GM06990 (cell line): ENCODE measurements around the gene PTPRO.

ENCODE experiments used
- DNase-seq: peaks from one replicate; pipeline ENCODE4 v3.0.0-alpha.2; 2011; ENCODE audit not compliant: insufficient read length; ENCODE audit errors: extremely low read depth
- H3K27me3 ChIP-seq: replicated peaks from 2 replicates; pipeline ENCODE4 v1.6.0; 2011; ENCODE audit warnings: low read length; ENCODE audit not compliant: control insufficient read depth, insufficient read depth
- H3K36me3 ChIP-seq: 2 replicates; pipeline ENCODE4 v1.5.1; 2011; ENCODE audit warnings: low read length; ENCODE audit not compliant: control insufficient read depth, insufficient read depth
- H3K4me3 ChIP-seq: replicated peaks from 2 replicates; pipeline ENCODE4 v1.5.1; 2011; ENCODE audit warnings: low read depth, mild to moderate bottlenecking, control low read depth, low read length
- CTCF ChIP-seq: IDR thresholded peaks from 2 replicates; pipeline ENCODE4 v1.5.1; 2011; ENCODE audit warnings: low read length, control low read depth, mild to moderate bottlenecking, inconsistent platforms; ENCODE audit not compliant: insufficient read depth, poor library complexity, severe bottlenecking

PTPRO gene

DNA sequence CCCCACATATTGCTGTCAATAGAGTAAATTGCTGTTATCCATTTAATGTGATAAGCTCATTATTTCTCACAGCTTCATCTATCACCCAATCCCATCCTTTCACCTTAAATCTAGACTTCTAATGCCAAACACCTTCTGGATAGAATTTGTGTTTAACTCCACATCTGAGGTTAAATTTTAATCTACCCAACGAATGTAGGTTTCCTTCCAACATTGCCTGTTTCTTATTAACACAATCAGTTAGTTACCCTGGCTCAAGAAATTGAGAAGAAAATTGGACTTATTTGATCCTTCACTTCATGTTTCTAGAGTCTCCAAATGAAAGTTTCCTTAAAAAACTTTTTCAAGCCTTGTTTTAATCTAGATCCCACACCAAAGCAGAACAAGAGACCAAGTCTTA lies 67.3 kb downstream of the PTPRO start:
- no peaks in the 10 kb centered on the region for H3K27me3 ChIP-seq
- DNase-seq, result no peak
- H3K4me3 ChIP-seq, result no peak overlapping the region
- TF ChIP-seq CTCF, result no peak
- H3K36me3 ChIP-seq, result no peaks in the 10 kb centered on the region

- Histone ChIP-seq H3K27me3 (no peaks in the 10 kb centered on the region), H3K4me3 (no peak overlapping the region), H3K36me3 (no peaks in the 10 kb centered on the region)
- no peak for DNase-seq
- no peak for TF ChIP-seq CTCF
Observed at GRCh38 chr12:15393037-15393436, 70.7 kb downstream of the PTPRO start.

DNA sequence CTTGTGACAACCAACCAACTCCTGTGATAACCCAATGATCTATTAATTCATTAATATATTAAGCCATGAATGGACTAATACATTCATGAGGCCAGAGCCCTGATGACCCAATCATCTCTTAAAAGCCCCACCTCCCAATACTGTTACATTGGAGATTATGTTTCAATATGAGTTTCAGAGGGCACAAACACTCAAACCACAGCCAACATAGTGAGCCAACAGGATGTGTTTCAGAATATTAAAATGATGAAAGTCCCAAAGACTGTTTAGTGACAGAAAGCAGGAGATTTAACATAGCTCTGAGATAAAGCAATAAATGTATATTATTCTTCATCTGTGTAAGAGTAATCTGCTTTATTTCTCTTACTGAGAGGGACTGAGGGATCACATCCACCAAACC lies 71.7 kb downstream of the PTPRO start:
- Histone ChIP-seq H3K4me3 (no peak overlapping the region), H3K27me3 (no peaks in the 10 kb centered on the region), H3K36me3 (no peaks in the 10 kb centered on the region)
- no peak for DNase-seq
- TF ChIP-seq CTCF, result no peak

DNA sequence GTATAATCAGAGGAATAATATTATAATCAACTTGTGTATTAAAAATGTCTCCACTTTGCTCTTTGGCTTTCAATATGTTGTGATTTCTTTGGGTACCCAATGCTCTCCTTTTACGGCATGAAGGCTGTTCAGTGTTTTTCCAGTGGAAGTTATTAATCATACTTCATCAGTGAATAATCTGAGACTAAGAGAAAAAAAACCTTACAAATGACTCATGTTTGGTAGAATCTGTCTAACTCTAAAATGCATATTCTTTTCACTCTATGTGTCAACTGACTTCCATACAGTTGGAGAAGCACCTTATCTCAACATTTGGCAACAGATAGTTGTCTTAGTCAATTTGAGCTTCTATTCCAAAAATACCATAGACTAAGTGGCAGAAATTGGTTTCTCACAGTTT lies 82.2 kb downstream of the PTPRO start:
- no peaks in the 10 kb centered on the region for H3K36me3 ChIP-seq
- DNase-seq, result no peak
- no peak for TF ChIP-seq CTCF
- no peaks in the 10 kb centered on the region for H3K27me3 ChIP-seq
- no peak overlapping the region for H3K4me3 ChIP-seq

DNA sequence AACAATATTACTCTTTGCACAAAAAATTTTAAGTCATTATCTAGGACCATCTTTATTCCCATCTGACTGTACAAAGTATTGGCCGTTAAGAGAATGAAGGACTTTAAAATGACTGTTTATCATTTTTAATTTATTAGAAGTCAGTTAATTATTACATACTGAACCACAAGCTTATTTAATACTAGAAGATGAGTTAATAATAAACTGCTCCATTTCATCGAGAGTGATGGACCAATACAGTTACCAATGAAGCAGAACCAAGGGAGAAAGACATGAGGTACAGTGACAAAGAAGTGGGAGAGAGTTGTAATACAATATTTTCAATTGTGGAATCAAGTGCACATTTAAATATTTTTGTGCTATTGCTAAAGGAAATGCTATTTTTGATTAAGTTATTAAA lies 83.3 kb downstream of the PTPRO start:
- TF ChIP-seq CTCF, result no peak

DNA sequence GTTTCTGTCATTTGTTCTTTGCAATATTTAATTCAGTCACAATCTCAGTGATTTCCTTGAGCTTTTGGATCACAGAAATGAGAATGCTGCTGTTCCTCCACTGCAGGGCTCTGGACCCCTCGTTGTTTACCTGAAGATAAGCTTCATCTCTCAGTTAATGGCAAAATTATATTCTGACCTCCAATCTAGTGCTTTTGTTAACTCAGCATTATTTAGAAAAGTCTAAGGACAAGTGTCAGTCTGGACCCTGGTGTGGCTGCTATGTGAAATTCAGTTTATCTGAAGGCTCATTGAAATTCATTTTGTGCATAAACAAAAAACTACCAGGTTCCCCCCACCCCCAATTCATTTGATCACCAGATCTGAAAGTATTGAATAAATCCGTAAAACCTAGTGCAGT lies 84.7 kb downstream of the PTPRO start:
- H3K4me3 ChIP-seq, result no peak overlapping the region
- TF ChIP-seq CTCF, result no peak
- no peaks in the 10 kb centered on the region for H3K36me3 ChIP-seq
- DNase-seq, result no peak
- H3K27me3 ChIP-seq, result no peaks in the 10 kb centered on the region

More for the DNA sequence above, 83.3 kb downstream of the PTPRO start:
- no peak for DNase-seq
- Histone ChIP-seq H3K4me3 (no peak overlapping the region), H3K27me3 (no peaks in the 10 kb centered on the region), H3K36me3 (no peaks in the 10 kb centered on the region)
